ENCODE results near the gene KRT84.

GRCh38 chr12:52387859-52388258 is 2.4 kb upstream of the KRT84 start:
- TF ChIP-seq RFX5 (IDR thresholded peaks at IDR 0.05; ENCODE audit: low read depth, low read length) (no peak), CTCF (conservative IDR thresholded peaks at IDR 0.05; ENCODE audit: low read depth, low read length) (no peak), SMC3 (IDR thresholded peaks at IDR 0.05; ENCODE audit: low read depth, low read length) (no peak), CHD1 (IDR thresholded peaks at IDR 0.05; ENCODE audit: low read depth, low read length) (no peak), CEBPB (IDR thresholded peaks at IDR 0.05; ENCODE audit: low read depth, low read length) (no peak), POLR2A (IDR thresholded peaks at IDR 0.05; ENCODE audit: low read depth, low read length) (no peak)
